A673 (cell line): ENCODE data around the gene PAGR1.

Source experiments
- CTCF ChIP-seq: fragments of 300-800, 200-600 bp; sonication (generic); conservative IDR thresholded peaks from 2 replicates; pipeline ENCODE4 v1.5.1; 2017; ENCODE audit warnings: low read depth, mild to moderate bottlenecking, antibody characterized with exemption, low read length, moderate library complexity, mixed read lengths
- EZH2 ChIP-seq: fragments of 200-600 bp; sonication (generic); IDR thresholded peaks from 2 replicates; pipeline ENCODE4 v1.6.1; 2017; ENCODE audit warnings: borderline replicate concordance, low read depth, mild to moderate bottlenecking, mixed read lengths, antibody characterized with exemption, low read length; ENCODE audit not compliant: poor library complexity, severe bottlenecking

DNA sequence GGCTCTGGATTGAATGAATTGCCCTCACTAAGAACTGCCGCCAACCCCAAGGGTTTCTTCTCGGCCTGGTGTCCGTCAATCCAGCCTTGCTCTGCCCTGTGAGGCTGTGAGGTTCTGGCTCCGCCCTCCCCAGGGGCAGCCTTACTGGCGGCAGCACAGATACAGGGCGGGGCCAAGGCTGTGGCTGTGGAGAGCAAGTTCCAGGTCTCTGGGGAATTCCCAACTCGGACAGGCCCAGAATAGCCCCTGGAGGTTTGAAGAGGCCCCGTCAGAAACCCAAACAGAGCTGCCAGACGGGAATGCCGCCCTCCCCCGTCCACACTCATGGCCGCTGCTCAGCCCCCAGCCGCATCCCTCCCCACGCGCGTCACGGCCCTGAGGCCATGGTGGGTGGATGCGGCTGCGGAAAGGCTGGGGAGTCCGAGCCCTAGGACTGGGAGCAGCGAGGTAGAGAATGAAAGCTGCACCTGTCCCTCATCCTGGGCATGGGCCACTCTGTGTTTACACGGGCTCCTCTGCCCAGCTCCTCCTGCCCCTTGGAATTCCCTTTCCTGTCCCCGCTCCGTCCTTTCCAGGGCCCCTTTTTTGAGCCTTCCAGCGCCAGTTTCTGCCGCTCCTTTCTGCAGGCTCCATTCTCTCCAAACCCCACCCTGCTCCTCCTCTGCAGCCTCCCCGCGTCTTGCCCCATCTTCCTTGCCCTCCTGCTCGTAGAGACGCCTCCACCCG is 4.6 kb upstream of the PAGR1 start:
- TF ChIP-seq CTCF (no peak), EZH2 (no peak)
